Measurements from ENCODE around the gene FSTL1. TPM values are rescaled to one million over a fixed set of nuclear protein-coding genes. Genes with fewer than 3 reads are reported as not detected.

The FSTL1 gene
- polyA plus RNA-seq, 5 donors: 451 to 563 (median 556) TPM

DNA sequence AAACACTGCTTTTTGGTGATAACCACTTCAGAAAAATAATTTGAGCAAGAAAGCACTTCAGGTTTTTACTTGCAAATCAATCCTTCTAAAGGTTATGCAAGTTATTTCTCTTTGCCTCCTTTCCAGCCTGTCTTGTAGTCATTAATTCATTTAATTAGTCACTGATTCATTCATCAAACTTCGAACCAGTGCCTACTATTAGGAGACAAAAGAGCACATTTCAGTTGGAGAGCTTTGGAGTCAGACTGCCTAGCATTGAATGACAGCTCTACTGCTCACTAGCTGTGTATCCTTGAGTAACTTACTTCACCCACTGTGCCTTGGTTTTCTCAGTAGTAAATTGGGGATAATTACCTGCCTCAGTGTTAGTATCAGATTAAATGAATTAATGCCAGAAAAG is 86.7 kb downstream of the FSTL1 start:
- no peak for DNase-seq

DNA sequence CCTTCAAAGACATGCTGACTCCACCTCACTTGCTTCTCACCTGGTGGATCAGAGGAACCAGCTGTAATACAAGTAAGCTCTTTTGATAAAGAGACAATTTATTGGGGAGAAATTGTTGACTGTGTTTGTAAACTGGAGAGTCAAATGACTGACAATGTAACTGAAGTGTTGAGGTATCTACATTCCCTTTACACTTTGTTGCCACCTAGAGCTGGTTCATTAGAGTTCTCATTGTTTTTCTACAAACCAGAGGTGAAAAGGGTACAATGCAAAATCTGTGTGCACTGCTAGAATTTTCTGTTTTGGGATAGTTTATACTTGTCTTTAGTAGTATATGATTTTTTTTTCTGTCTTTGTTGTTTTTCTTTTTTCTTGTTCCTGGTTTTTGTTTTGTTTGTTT is 93.0 kb downstream of the FSTL1 start:
- no peak for DNase-seq

DNA sequence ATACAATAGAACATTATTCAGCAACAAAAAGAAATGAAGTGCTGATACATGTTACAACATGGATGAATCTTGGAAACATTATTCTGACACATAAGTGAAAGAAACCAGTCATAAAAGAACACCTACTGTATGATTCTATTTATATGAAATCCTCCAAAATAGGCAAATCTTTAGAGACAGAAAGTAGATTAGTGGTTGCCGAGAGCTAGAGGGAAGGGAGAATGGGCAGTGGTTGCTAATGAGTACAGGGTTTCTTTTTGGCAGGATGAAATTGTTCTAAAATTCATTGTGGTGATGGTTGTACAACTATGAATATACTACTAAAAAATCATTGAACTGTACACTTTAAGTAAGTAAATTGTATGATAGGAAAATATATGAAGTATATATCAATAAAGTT is 95.3 kb downstream of the FSTL1 start:
- no peak for DNase-seq

DNA sequence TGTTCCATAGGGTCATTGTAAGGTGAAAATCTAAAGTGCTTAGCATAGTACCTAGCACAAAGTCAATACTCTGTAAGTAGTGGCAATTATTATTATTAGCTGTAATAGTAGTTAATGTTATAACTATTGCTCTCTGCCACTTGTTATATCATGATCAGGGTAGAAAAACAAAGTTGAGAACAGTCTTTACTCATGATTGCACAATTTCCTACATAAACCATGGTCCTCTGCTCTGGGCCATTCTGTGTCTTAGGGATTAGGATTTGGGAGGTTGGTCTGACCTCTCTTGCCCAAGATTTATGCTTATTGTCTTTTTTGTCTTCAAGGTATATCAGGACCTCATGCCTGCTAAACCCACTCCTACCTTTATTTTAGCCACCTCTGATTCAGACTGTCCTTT is 97.3 kb downstream of the FSTL1 start:
- DNase-seq: no peak

DNA sequence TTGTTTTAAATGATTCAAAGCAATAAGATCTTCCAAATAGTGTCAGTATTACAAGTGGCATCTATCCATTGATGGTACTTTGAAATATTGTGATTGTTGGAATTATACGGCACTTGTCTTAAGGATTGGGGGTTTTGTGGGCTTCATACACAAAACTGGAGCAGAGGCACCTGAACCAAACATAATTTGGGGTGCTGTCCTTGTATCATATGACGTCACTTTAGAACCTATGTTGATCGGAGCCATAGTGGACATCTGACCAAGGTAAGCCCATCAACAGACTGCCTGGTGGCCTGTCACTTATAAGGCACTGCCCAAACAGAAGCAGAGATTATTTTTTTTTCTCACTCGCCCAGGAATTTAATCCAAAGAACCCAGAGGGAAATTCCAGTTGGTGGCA is 98.8 kb downstream of the FSTL1 start:
- no peak for DNase-seq

DNA sequence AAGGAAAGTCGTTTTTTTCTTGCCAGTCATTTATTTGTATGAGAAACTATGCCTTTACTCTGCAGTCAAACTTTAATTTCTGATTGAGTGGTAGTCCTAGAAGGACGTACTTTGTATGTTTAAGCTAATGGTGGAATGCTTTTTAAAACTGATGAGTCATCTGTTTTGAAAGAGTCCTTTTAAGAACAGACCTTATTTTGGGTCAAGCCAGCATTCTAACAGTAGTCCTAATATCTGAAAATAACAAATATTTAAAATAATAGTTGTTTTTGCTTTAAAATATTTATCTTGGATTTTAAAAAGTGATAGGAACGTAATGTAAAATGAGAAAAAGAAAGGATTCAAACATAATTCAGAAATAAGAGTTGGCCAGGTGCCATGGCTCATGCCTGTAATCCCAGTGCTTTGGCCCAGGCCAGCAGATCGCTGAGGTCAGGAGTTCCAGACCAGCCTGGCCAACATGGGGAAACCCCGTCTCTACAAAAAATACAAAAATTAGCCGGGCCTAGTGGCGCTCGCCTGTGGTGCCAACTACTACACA is 100.3 kb downstream of the FSTL1 start:
- DNase-seq: peak; percentile 31 to 39

DNA sequence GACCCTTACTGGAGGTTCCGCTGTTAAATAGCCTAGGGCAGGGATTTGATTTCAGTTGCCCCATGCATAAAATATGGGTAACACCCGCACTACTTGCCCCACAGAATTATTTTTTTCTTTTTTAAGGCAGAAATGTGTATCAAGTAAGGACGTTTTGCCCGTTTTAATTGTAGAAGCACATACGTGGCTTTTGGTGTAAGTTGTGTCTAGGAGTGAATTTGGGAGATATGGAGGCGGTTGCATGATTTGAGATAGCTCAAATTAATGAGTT is 101.0 kb downstream of the FSTL1 start:
- no peak for DNase-seq

DNA sequence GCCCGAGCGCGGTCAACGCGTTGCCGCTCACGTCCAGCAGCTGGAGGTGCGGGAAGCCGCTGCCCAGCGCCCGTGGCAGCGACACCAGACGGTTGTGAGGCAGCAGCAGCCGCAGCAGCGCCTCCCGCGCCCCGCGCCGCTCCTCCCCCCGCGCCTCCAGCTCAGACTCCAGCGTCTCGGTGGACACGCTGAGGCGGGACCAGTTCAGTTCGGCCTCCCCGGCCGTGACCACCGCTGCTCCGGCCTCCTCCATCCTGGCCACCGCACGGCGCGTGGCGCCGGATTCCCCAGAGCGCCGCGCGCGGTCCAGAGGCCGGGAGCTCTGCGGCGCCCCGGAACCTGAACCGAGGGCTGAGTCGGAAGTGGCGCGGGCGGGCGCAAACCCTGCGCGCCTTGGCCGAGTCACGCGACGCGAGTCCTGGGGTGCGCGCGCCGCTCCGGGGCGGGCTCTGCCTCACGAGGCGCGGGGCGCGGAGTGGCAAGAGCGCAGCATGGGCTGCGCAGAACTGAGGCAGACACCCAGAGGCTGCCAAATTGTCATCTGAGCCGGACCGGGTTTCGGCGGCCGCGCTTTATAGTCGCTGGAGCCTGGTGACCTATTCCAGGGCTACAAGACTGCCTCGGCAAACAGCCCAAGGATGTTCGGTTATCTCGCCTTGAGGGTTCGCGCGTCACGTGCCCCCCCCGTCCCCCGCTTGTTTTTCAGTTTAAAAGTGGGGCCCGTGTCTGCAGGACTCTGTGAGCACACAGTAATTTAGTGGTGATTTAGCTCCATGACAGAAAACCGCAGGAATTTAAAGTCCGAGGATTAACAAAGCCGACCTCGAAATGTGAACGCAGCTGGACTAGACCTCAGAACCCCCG is 101.6 kb downstream of the FSTL1 start, which contains the start of gene LRRC58:
Gene LRRC58, minus strand, starts transcription at position 364 of the 864 bp plus-strand sequence. Its CDS starts 111 bp downstream, at position 253.
- DNase-seq: peak; percentile 95 to 96

DNA sequence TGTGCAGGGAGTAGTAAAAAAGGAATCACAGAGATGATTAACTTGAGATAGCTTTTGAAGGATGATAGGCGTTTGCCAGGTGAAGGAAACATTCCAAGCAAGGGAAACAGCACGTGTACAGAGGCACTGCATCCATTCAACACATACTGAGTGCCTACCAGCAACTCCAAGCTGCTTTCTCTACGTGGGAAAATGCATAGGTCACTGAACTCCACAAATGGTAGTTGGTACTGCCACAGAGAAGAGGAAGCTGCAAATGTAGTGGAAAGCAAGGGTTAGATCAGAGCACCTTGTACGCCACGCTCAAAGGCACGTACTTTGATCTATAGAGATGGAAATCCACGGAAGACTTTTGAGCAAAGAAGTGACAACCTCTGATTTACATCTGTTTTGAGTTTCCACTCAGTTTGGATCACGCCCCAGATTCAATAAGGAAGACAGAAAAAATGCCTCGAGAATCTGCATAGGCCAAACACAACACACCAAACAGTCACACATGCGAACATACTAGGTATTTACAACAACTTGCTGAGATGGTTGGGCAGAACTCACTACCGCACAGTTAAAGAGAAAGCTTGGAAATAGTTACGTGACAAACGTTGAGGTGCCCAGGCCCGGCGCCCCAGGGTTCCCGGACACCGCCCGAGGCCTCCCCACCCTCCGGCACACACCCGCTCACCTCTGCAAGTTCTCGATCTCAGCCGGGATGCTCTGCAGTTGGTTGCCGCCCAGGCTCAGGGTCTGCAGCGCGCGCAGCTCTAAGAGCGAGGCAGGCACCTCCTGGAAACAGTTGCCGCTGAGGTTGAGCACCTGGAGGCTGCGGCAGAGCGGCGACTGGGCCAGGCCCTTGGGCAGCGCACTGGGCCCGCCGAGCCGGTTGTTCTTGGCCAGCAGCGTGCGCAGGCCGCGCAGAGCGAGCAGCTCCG is 102.5 kb downstream of the FSTL1 start:
- DNase-seq: peak in 1 of 2 donors; percentile 16

DNA sequence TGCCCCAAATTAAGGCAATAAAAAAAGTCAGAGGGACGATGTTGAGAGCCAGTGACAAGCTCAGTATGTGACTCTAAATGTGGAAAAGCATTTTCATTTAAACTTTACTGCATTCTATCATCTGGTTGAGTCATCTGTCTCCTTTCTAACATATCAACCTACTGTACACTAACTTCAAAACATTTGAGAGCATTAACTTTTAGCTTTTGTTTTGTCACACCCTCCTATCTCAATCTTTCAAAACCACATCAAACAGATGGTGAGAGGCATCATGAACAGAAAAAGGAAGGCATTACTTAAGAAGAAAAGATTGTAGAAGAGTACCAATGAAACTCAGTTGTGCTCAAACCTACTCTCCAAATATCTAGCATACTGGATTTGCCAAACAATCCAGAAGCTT is 106.4 kb downstream of the FSTL1 start:
- DNase-seq: no peak

Other genes starting within 250 kb of the FSTL1 start
- 1 to 10 TPM; 1.9 to 2.4 (median 2.3) TPM for gene GPR156, start 165.8 kb downstream of the FSTL1 start, polyA plus RNA-seq (ENCODE audit: insufficient read depth in 1 of 5, insufficient read length in 5 of 5, low replicate concordance in 1 of 5)
- gene LRRC58, start 101.6 kb downstream of the FSTL1 start, polyA plus RNA-seq (ENCODE audit: insufficient read depth in 1 of 5, insufficient read length in 5 of 5, low replicate concordance in 1 of 5): 10 to 100 TPM; 17.5 to 29.5 (median 25.0) TPM
- 100 to 1,000 TPM; 149 to 183 (median 158) TPM for gene NDUFB4, start 145.3 kb upstream of the FSTL1 start, polyA plus RNA-seq (ENCODE audit: insufficient read depth in 1 of 5, insufficient read length in 5 of 5, low replicate concordance in 1 of 5)
- gene HGD, start 231.2 kb upstream of the FSTL1 start, polyA plus RNA-seq (ENCODE audit: insufficient read depth in 1 of 5, insufficient read length in 5 of 5, low replicate concordance in 1 of 5): 1 to 10 TPM in 1 of 5 donors, under 1 TPM in 4; 0.45 to 1.0 (median 0.78) TPM

Data from right lung (tissue), 5 donors.